ENCODE data around the gene FAAP100.

DNA sequence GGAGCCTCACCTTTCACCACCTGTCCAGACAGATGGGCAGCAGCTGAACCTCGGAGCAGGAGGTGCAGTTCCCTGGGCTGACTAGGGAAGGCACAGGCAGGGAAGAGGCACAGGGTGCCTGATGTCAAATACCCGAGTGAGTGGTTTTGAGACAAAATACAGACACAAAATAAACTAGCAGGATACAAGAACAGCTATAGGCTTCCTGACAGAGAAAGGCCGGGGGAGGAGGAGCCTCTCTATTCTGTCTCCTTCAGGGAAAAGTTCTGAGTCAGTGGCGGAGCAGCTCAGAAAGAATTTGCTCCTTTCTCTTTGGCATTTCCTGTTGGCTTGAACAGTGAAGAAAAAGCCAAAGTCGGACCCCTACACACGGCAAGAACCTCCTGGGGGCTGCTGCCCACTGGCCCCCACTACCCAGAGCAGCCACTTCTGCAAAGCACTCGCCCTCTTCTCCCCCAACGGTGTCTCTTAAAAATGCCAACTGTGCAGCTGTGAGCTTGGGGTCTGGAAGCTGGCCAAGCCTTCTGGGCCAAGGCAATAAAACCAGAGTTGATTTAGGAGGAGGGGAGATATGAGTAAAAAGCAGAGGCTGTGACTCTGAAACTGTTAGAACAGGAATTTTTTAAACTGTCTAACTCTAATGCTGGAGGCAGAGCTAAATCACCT lies 14.4 kb upstream of the FAAP100 start:
- TF ChIP-seq, protein P1, sequence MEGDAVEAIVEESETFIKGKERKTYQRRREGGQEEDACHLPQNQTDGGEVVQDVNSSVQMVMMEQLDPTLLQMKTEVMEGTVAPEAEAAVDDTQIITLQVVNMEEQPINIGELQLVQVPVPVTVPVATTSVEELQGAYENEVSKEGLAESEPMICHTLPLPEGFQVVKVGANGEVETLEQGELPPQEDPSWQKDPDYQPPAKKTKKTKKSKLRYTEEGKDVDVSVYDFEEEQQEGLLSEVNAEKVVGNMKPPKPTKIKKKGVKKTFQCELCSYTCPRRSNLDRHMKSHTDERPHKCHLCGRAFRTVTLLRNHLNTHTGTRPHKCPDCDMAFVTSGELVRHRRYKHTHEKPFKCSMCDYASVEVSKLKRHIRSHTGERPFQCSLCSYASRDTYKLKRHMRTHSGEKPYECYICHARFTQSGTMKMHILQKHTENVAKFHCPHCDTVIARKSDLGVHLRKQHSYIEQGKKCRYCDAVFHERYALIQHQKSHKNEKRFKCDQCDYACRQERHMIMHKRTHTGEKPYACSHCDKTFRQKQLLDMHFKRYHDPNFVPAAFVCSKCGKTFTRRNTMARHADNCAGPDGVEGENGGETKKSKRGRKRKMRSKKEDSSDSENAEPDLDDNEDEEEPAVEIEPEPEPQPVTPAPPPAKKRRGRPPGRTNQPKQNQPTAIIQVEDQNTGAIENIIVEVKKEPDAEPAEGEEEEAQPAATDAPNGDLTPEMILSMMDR (IDR thresholded peaks at IDR 0.05), result no peak
- TF ChIP-seq KAT7 (CRISPR knock-in tag; IDR thresholded peaks at IDR 0.05; ENCODE audit: borderline replicate concordance), result no peak
